Sigmoid colon (tissue), 4 donors: Measurements from ENCODE around the gene MZT2B.
"Not testable (repeated sequence)": the region's sequence is repeated elsewhere in the genome, so short reads cannot be mapped to it uniquely, and the experiment has no call there.

Source experiments
- EP300 ChIP-seq, 4 donors: sonication (generic); formaldehyde crosslinking; IDR thresholded peaks; one replicate each; pipeline ENCODE4 v1.6.1; 2017; ENCODE audit warnings: antibody characterized with exemption in 4 of 4
- POLR2A ChIP-seq, 2 donors: fragments of 450-650 bp; IDR thresholded peaks; one replicate each; pipeline ENCODE4 v1.6.1; 2016; ENCODE audit warnings: antibody characterized with exemption in 2 of 2, mild to moderate bottlenecking in 2 of 2, moderate library complexity in 2 of 2
- POLR2AphosphoS5 ChIP-seq, 4 donors: sonication (generic); formaldehyde crosslinking; IDR thresholded peaks; one replicate each; pipeline ENCODE4 v1.6.1; 2017; ENCODE audit warnings: antibody characterized with exemption in 4 of 4
- TF ChIP-seq, protein P1 (sequence below), 4 experiments: fragments of 450-650 bp in 3 of 4; fragments of 200-600 bp in 1 of 4; IDR thresholded peaks; one replicate each; pipeline ENCODE4 v1.5.1; 2016 to 2019; ENCODE audit warnings: antibody characterized with exemption in 4 of 4, mild to moderate bottlenecking in 3 of 4, moderate library complexity in 2 of 4

DNA sequence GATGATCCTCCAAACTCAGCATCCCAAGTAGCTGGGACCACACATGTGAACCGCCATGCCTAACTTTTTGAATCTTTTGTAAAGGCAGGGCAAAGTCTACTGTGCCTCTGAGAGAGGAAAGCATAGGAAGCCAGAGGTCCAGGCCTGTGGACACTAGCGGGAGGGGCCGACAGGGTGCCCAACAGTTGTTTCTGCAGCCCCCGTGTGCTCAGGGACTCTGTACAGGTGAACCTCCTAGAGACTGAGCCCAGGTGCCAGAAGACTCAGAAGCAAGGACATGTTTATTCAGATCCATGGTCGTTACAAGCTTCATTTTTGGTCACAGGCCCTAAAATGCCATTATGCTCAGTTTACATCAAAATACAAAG, 30.9 kb upstream of the MZT2B start:
- not testable (repeated sequence) for TF ChIP-seq POLR2AphosphoS5, POLR2A, EP300 (IDR thresholded peaks at IDR 0.05)
- TF ChIP-seq, protein P1, sequence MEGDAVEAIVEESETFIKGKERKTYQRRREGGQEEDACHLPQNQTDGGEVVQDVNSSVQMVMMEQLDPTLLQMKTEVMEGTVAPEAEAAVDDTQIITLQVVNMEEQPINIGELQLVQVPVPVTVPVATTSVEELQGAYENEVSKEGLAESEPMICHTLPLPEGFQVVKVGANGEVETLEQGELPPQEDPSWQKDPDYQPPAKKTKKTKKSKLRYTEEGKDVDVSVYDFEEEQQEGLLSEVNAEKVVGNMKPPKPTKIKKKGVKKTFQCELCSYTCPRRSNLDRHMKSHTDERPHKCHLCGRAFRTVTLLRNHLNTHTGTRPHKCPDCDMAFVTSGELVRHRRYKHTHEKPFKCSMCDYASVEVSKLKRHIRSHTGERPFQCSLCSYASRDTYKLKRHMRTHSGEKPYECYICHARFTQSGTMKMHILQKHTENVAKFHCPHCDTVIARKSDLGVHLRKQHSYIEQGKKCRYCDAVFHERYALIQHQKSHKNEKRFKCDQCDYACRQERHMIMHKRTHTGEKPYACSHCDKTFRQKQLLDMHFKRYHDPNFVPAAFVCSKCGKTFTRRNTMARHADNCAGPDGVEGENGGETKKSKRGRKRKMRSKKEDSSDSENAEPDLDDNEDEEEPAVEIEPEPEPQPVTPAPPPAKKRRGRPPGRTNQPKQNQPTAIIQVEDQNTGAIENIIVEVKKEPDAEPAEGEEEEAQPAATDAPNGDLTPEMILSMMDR (IDR thresholded peaks at IDR 0.05), result not testable (repeated sequence)
